IMR-90 (cell line): ENCODE data around the gene RFPL1. TPM values are rescaled to one million over a fixed set of nuclear protein-coding genes. Genes with fewer than 3 reads are reported as not detected.
A peak's percentile ranks its signal among the peaks of the same experiment; 100 is the strongest.

Experiments
- ATAC-seq: fragments of 200-7000 bp; cut with Tn5 transposase; 2 replicates; pipeline ENCODE4 v1.9.1; 2020; ENCODE audit warnings: low read depth, mild to moderate bottlenecking, moderate library complexity
- BruUV-seq: library from RNA; stranded (reverse); fragments of 400-500 nt; replicated peaks from 2 replicates; lab custom pipeline; 2021; lab: Mats Ljungman, UMichigan
- CTCF ChIA-PET: fragments of 300-600 bp; formaldehyde crosslinking; extraction: SDS; loops from one replicate; lab custom pipeline; 2021; ENCODE audit warnings: antibody characterized with exemption; lab: Yijun Ruan, JAX
- POLR2A ChIA-PET: fragments of 300-600 bp; sonication (Branson Sonifier 250); formaldehyde crosslinking; loops from one replicate; lab custom pipeline; 2022; ENCODE audit warnings: antibody characterized with exemption; ENCODE audit not compliant: unreplicated experiment; lab: Charles Lee
- DNase-seq: peaks from one replicate; pipeline ENCODE4 v3.0.0; 2013
- H2AFZ ChIP-seq: replicated peaks from 2 replicates; pipeline ENCODE3; 2013; ENCODE audit warnings: low read length, mild to moderate bottlenecking; ENCODE audit not compliant: poor library complexity
- H2AK5ac ChIP-seq: 2 replicates; pipeline ENCODE4 v1.6.1; 2013; ENCODE audit warnings: low read depth, low read length, inconsistent platforms
- H2AK9ac ChIP-seq: replicated peaks from 2 replicates; pipeline ENCODE3; 2013; ENCODE audit warnings: mild to moderate bottlenecking, low read depth, low read length, moderate library complexity; ENCODE audit not compliant: poor library complexity
- H2BK120ac ChIP-seq: 2 replicates; pipeline ENCODE4 v1.6.1; 2013; ENCODE audit warnings: low read depth, low read length, inconsistent platforms
- H2BK15ac ChIP-seq: 3 replicates; pipeline ENCODE4 v1.6.1; 2013; ENCODE audit warnings: low read depth, low read length, inconsistent platforms
- H2BK20ac ChIP-seq: 2 replicates; pipeline ENCODE4 v1.6.1; 2013; ENCODE audit warnings: low read depth, mild to moderate bottlenecking, inconsistent platforms, low read length, moderate library complexity
- H2BK5ac ChIP-seq: 2 replicates; pipeline ENCODE4 v1.6.1; 2013; ENCODE audit warnings: mild to moderate bottlenecking, low read depth, low read length, inconsistent platforms; ENCODE audit not compliant: poor library complexity, severe bottlenecking
- H3K14ac ChIP-seq: replicated peaks from 2 replicates; pipeline ENCODE4 v1.6.1; 2013; ENCODE audit warnings: low read depth, low read length, inconsistent platforms
- H3K18ac ChIP-seq: 2 replicates; pipeline ENCODE4 v1.6.1; 2013; ENCODE audit warnings: low read depth, low read length, control low read depth
- H3K23ac ChIP-seq: 2 replicates; pipeline ENCODE4 v1.6.1; 2013; ENCODE audit warnings: low read depth, low read length, inconsistent platforms
- H3K27ac ChIP-seq: 2 replicates; pipeline ENCODE4 v1.5.1; 2013; ENCODE audit warnings: mild to moderate bottlenecking, control low read depth, low read length; ENCODE audit not compliant: insufficient read depth
- H3K27me3 ChIP-seq: 2 replicates; pipeline ENCODE4 v1.6.1; 2013; ENCODE audit warnings: low read length; ENCODE audit not compliant: control insufficient read depth, insufficient read depth
- H3K36me3 ChIP-seq: 2 replicates; pipeline ENCODE4 v1.6.1; 2013; ENCODE audit warnings: low read length, mixed read lengths; ENCODE audit not compliant: control insufficient read depth, insufficient read depth
- H3K4ac ChIP-seq: 2 replicates; pipeline ENCODE4 v1.6.1; 2013; ENCODE audit warnings: low read depth, low read length, inconsistent platforms
- H3K4me1 ChIP-seq: 2 replicates; pipeline ENCODE4 v1.6.1; 2013; ENCODE audit warnings: low read length, mixed read lengths; ENCODE audit not compliant: control insufficient read depth, insufficient read depth
- H3K4me2 ChIP-seq: 2 replicates; pipeline ENCODE4 v1.6.1; 2013; ENCODE audit warnings: low read depth, mild to moderate bottlenecking, control low read depth, low read length, moderate library complexity
- H3K4me3 ChIP-seq: 2 replicates; pipeline ENCODE4 v1.5.1; 2013; ENCODE audit warnings: low read depth, mild to moderate bottlenecking, control low read depth, low read length, moderate library complexity; ENCODE audit not compliant: insufficient read depth
- H3K56ac ChIP-seq: 2 replicates; pipeline ENCODE4 v1.6.1; 2013; ENCODE audit warnings: low read length, inconsistent platforms; ENCODE audit not compliant: insufficient read depth; ENCODE audit errors: extremely low read depth
- H3K79me1 ChIP-seq, 2 experiments: 2 replicates each; pipeline ENCODE4 v1.6.1; 2013; ENCODE audit warnings: low read length in 2 of 2, inconsistent platforms in 1 of 2, low read depth in 1 of 2
- H3K9ac ChIP-seq: 2 replicates; pipeline ENCODE4 v1.6.1; 2013; ENCODE audit warnings: low read depth, low read length, control low read depth
- H3K9me1 ChIP-seq: 2 replicates; pipeline ENCODE4 v1.6.1; 2013; ENCODE audit warnings: low read length, inconsistent platforms; ENCODE audit not compliant: insufficient read depth
- H3K9me3 ChIP-seq: 2 replicates; pipeline ENCODE4 v1.6.1; 2013; ENCODE audit warnings: low read length; ENCODE audit not compliant: control insufficient read depth, insufficient read depth
- H4K20me1 ChIP-seq: 2 replicates; pipeline ENCODE4 v1.6.1; 2013; ENCODE audit warnings: low read length, inconsistent platforms; ENCODE audit not compliant: insufficient read depth
- H4K5ac ChIP-seq: 2 replicates; pipeline ENCODE4 v1.6.1; 2013; ENCODE audit warnings: mild to moderate bottlenecking, low read depth, low read length, control low read depth
- H4K8ac ChIP-seq, 2 experiments: 2 replicates each; pipeline ENCODE4 v1.6.1; 2013; ENCODE audit warnings: low read depth in 2 of 2, low read length in 2 of 2, control low read depth in 1 of 2, inconsistent platforms in 1 of 2
- H4K91ac ChIP-seq: 2 replicates; pipeline ENCODE4 v1.6.1; 2013; ENCODE audit warnings: low read depth, low read length, inconsistent platforms; ENCODE audit not compliant: insufficient read depth
- CHD1 ChIP-seq: IDR thresholded peaks from 2 replicates; pipeline ENCODE4 v1.6.1; 2012; ENCODE audit warnings: low read depth, low read length, improper control_type of control experiment
- MAZ ChIP-seq: IDR thresholded peaks from 2 replicates; pipeline ENCODE4 v1.6.1; 2012; ENCODE audit warnings: low read depth, mild to moderate bottlenecking, low read length, improper control_type of control experiment, moderate library complexity, borderline replicate concordance
- MXI1 ChIP-seq: IDR thresholded peaks from 2 replicates; pipeline ENCODE4 v1.6.1; 2012; ENCODE audit warnings: low read depth, mild to moderate bottlenecking, low read length, moderate library complexity, borderline replicate concordance
- NFE2L2 ChIP-seq: fragments of 150-350 bp; IDR thresholded peaks from 2 replicates; pipeline ENCODE4 v1.6.1; 2016; ENCODE audit warnings: low read depth, mild to moderate bottlenecking, low read length
- SMC3 ChIP-seq: fragments of 150-350 bp; IDR thresholded peaks from 2 replicates; pipeline ENCODE4 v1.6.1; 2016; ENCODE audit warnings: low read depth, mild to moderate bottlenecking, antibody characterized with exemption, low read length, moderate library complexity
- WGBS, 2 experiments: methylation state at CpG; one replicate each; pipeline versions ENCODE4 v1.1.5 to v1.1.7; 2013; ENCODE audit warnings: missing lambda C conversion rate in 2 of 2; ENCODE audit not compliant: insufficient read length in 1 of 2; ENCODE audit errors: extremely low coverage in 2 of 2; 5-methylcytosine and 5-hydroxymethylcytosine counted together
- dilution Hi-C: fragments of 300-500 bp; cut with HindIII; formaldehyde crosslinking; loops from one replicate; pipeline ENCODE4 v1.14.3; 2018; ENCODE audit warnings: low sequenced_read_pairs; ENCODE audit not compliant: unreplicated experiment
- in situ Hi-C: fragments of 300-500 bp; cut with MboI; formaldehyde crosslinking; loops from 3 replicates; pipeline ENCODE4 v1.14.3; 2019; ENCODE audit warnings: low sequenced_read_pairs, inconsistent platforms, mixed read lengths
- intact Hi-C: fragments of 100-400 bp; cut with micrococcal nuclease; formaldehyde crosslinking; loops from 2 replicates; pipeline ENCODE4 v1.10.0; 2022
- polyA plus RNA-seq, 3 experiments: library from polyadenylated mRNA; depleted of rRNA; stranded (reverse); fragments of >200 nt; gene quantifications; 2 replicates each; pipeline ENCODE4 v1.2.3, GENCODE V29; 2012; ENCODE audit warnings: low replicate concordance in 1 of 3
- total RNA-seq: library from RNA; depleted of rRNA; stranded (reverse); fragments of >200 nt; gene quantifications from 2 replicates; pipeline ENCODE4 v1.2.3, GENCODE V29; 2012

Gene RFPL1
- total and polyA plus RNA-seq, 2 of the 4 experiments (the other 2 are of a cell fraction): not detected

DNA sequence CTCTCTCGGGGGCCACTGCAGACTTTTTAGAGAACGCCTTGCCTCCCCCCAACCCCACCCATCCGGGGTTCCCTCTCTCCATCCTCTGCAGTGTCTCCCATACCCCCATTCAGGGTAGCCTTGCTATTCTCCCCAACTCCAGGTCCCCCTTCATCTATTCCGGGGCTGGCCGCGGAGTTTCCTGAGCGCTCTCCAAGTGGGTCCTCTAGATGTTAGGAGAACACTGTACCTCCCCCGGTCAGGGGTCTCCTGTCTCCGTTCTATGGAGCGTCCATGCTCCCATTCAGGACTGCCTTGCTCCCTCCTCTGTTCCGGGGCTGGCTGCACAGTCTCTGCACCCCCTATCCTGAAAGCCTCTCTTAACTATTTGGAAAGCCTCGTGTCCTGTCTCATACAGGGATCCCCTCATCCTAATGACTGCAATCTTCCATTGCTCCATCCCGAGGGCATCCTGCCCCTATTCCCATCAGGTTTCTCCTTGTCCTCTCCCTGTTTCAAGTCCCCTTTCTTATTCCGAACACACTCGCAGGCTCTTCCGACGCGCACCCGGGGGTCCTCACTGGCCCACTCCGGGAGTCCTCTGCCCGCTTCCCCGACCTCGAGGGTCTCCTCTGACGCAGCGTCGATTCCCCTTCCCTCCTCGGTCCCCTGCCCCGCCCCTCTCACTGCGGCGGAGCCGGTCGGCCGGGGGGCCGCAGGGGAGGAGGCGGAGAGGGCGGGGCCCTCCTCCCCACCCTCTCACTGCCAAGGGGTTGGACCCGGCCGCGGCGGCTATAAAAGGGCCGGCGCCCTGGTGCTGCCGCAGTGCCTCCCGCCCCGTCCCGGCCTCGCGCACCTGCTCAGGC, 41.3 kb downstream of the RFPL1 start, which contains the start of gene NEFH (continued):
- no peak for TF ChIP-seq SMC3

DNA sequence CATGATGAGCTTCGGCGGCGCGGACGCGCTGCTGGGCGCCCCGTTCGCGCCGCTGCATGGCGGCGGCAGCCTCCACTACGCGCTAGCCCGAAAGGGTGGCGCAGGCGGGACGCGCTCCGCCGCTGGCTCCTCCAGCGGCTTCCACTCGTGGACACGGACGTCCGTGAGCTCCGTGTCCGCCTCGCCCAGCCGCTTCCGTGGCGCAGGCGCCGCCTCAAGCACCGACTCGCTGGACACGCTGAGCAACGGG, 41.8 kb downstream of the RFPL1 start:
- Histone ChIP-seq H3K9me1 (no peaks in the 10 kb centered on the region), H2BK5ac (no peak overlapping the region), H3K4me1 (no peaks in the 10 kb centered on the region), H3K4me2 (no peak overlapping the region; the same call in 1 of the 2 replicates), H2AFZ (peak overlapping the region; percentile 77), H3K14ac (no peak overlapping the region), H2BK15ac (no peak overlapping the region), H3K27ac (no peak overlapping the region), H4K20me1 (peaks cover 13% of the 10 kb centered on the region; the same call in 1 of the 2 replicates), H3K4ac (no peak overlapping the region), H3K79me1 (no peaks in the 10 kb centered on the region), H4K8ac (no peak overlapping the region), H3K56ac (no peak overlapping the region), H3K9ac (no peak overlapping the region), H3K36me3 (no peaks in the 10 kb centered on the region), H2BK20ac (no peak overlapping the region), H2BK120ac (no peak overlapping the region), H3K23ac (no peak overlapping the region), H3K27me3 (peaks cover 65% of the 10 kb centered on the region), H4K5ac (no peak overlapping the region), H3K4me3 (peak overlapping the region; percentile 31; the same call in 1 of the 2 replicates), H4K91ac (no peak overlapping the region), H2AK9ac (no peak overlapping the region), H2AK5ac (no peak overlapping the region), H3K9me3 (no peaks in the 10 kb centered on the region), H3K18ac (no peak overlapping the region)
- no TSS peak for BruUV-seq
- DNase-seq (no peak), ATAC-seq (no peak)
- in situ Hi-C loops: no loop called here
- dilution Hi-C loops: no loop called here
- 7% methylated on average over 22 of the region's 39 CpGs; no CpG with 5 or more reads in 1 of the 2 experiments for WGBS, 2 experiments
- CTCF ChIA-PET: no interaction called here
- intact Hi-C loops: no loop called here
- TF ChIP-seq NFE2L2 (no peak), MXI1 (no peak), MAZ (no peak), CHD1 (no peak), SMC3 (no peak)
- POLR2A ChIA-PET: no interaction called here
